C1 segment of cervical spinal cord (tissue), 14 donors: ENCODE results near the gene DST.

Experiments
- DNase-seq, 14 donors: peaks; one replicate each; lab custom pipeline; 2025; lab: John Stamatoyannopoulos, UW

DST gene

GRCh38 chr6:56483929-56484328 lies 158.8 kb downstream of the DST start:
- DNase-seq: no peak

- peak in 1 of 14 donors; percentile 8 for DNase-seq
Observed at GRCh38 chr6:56482525-56482924, 160.2 kb downstream of the DST start.

DNA sequence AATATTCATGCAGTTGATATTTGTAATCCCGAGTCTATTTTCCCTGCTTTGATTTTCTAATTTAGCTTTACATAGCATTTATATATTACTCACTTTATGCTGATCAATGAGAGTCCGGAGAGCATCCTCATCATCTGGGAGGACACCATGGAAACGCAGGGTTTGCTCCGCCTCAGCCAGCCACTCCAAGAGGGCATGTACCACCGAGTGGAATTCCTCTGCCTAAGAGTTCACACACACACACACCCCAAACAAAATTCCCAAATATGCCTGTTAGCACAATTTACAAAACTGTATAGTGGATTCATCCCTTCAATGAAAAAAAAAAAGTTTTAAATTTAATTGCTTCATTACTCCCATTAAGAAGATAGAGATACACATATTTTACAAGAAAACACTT lies 160.7 kb downstream of the DST start:
- DNase-seq: no peak

GRCh38 chr6:56480654-56481337 lies 161.9 kb downstream of the DST start:
- no peak for DNase-seq

DNA sequence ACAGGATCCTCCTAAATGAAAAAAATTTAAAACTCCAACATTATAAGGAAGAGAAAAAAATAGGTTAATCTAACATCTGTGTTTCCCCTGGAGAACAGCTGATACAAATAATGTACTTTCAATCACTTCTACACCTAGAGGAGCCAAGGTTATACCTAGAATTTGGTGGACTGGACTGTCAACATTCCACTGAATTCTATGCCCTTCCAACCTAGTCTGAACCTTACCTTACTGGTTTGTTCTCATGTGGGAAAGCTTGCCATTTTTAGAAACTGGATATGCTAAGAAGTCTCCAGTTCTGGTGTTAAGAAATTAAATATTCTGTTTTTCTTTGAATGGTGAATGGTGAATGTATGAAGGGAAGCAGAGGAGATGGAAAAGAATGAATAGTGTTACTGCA lies 162.4 kb downstream of the DST start:
- no peak for DNase-seq

DNA sequence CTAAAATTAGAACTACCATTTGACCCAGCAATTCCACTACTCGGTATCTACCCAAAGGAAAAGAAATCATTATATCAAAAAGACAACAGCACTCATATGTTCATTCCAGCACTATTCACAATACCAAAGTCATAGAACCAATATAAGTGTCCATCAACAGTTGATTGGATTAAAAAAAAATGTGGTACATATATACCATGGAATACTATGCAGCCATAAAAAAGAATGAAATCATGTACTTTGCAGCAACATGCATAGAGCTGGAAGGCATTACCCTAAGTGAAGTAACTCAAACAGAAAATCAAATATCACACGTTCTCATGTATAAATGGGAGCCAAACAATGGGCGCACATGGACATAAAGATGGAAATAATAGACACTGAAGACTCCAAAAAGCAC lies 163.3 kb downstream of the DST start:
- DNase-seq: no peak

- no peak for DNase-seq
Observed at GRCh38 chr6:56478202-56478601, 164.5 kb downstream of the DST start.

DNA sequence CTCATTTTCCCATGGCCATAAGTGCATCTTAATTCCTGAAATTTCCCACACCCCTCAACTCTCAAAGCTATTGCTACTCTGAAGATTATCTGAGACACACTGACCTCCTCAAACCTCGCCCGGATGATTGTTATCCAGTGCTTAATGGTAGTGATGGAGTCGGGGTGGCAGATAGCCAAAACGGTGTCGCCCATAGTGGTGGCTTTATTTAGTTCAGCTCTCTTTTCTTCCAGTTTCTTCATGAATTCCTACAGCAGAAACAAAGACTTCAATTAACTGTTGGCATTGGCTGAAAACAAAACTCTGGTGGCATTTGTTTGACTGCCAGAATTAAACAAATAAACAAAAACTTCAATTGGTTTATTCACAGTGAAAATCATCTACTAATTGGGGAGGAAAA lies 165.4 kb downstream of the DST start:
- DNase-seq: peak in 1 of 14 donors; percentile 11

DNA sequence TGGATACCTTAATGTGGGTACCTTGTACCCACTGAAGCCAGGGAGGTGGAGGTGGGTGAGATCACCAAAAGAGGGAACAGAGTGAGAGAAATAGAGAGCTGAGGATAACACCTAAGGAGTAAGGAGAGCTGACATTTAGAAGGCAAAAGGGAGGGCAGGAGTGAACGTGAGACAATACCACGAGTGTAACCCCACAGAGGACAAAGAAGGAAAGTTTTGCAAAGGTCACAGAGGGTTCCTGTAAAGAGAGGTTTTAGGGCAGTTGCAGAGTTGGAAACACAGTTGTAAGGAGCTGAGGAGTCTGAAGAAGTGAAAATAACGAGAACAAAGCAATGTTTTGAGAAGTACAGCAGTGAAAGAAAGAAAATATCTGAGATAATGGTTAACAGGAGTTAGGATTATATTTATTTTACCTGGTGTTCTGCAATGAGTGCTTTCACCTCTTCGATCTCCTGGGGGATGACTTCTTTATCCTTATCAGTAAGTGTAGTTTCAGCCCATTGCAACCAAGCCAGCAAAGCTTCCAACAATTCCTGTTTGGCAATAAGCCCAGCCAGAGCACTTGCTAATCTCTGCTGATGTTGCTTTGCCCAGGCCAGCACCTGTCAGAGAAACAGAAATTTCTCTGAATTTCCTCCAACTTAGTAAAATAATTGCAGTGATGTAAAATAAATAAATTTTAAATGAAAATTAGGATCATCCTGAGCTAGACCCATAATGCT lies 166.8 kb downstream of the DST start:
- no peak for DNase-seq

DNA sequence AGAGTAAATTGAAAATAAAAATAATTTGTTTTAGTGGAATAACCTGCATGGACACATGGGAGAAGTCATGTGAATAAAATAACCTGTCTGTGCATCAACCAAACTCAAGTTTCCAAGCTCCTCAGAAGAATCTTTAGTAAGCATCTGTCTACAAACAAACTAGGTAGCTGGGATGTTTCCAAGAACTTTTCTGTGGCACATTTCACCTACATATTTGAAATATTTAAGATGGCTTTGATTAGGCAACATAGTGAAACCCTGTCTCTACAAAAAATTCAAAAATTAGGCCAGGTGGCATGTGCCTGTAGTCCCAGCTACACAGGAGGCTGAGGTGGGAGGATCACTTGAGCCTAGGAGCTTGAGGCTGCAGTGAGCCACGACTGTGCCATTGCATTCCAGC lies 168.2 kb downstream of the DST start:
- no peak for DNase-seq

- no peak for DNase-seq
Observed at GRCh38 chr6:56463443-56463842, 179.2 kb downstream of the DST start.

- no peak for DNase-seq
Observed at GRCh38 chr6:56459030-56459805, 183.5 kb downstream of the DST start.

- no peak for DNase-seq
Observed at GRCh38 chr6:56458324-56458884, 184.3 kb downstream of the DST start.

- no peak for DNase-seq
Observed at GRCh38 chr6:56456785-56457184, 185.9 kb downstream of the DST start.

GRCh38 chr6:56450882-56451739 lies 191.6 kb downstream of the DST start:
- DNase-seq: peak in 4 of 14 donors; percentile 1 to 25 (median 4)

GRCh38 chr6:56450376-56450775 lies 192.3 kb downstream of the DST start:
- no peak for DNase-seq

DNA sequence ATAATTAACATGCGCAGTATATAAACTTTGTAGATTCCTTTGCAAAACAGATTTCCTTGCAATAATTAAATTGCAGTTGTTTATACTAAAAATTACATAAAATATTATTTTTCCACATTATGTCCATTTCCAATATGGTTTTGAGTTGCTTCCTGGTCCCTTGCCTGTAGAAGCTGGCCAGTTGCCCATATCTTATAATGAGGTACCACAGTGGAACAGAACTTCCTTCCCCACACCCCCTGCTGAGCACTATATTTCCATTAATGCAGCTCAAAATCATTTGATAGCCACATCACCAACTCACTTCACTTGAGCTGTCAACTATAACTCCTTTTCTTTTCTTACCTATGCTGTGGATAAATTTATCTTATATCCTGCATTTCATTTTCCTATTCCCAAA lies 194.6 kb downstream of the DST start:
- DNase-seq: no peak

DNA sequence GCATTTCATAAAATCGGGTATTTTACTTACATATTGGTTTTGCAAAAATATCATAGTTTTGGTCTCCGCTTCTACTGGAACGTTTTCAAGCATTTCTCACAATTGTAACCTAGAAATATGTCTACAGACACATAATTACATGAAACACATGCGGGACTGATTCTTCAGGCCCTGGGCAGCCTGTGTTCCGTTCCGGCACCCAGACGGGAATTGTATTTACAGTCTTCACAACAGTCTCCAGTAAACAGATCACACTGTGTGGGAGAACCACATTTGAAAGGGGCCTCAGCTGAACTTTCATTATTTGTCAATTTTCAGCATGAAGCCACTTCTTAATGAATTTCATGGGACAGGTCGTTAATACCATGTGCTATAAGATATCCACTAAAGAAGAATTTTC lies 196.9 kb downstream of the DST start:
- DNase-seq: no peak

- no peak for DNase-seq
Observed at GRCh38 chr6:56444855-56445254, 197.8 kb downstream of the DST start.

DNA sequence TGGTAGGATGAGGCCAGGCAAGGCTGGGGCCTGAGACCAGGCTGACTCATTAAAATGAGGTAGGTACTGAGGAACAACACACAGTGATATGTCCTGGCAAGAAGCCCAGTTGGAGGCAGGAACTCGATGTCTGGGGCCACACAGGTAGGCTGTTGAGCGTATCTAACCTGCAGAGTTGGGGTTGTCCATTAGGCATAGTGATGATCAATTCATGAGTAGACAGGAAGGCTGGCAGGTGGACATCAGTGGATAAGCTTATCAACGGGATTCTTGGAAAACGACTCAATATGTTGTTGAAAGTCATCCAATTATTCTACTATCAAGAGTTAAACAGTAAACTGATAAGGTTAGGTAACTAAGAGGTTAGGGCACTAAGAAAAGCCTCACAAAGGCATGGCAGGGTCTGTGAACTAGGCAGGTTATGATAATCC lies 202.1 kb downstream of the DST start:
- DNase-seq: no peak

DNA sequence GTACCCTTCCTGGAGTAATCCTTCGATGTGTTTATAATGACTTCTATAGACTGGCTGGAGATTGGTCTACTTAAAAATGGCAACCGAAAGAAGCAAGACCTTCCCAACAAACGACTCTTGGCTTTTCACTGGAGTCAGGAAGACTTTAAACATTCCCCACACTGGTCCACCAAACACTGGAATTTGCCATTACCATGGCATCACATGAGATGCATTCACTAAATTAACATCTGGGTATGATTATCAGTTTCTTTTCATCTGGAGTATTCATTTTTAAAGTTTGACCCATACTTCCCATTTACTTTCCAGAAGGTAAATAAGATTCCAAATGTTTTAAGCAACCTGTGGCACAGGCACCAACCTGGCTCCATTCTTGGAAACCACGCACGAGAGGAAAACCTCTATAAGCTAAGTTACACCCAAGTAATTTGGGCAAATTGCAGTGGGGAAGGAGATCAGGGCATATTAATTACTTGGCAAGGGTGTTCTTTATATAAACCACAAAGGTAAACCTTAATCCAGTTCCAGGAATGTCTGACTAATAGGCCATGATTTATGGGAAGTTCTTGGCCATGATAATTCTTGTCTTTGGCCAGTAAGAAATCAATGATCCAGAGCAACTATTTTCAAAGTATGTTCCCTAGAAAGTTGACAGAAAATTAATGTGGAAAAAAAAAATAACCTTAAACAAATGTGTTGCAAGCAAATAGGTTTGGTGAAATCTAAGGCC lies 205.4 kb downstream of the DST start:
- DNase-seq: no peak
